ENCODE results near the gene ITPRIP.

The ITPRIP gene, protein sequence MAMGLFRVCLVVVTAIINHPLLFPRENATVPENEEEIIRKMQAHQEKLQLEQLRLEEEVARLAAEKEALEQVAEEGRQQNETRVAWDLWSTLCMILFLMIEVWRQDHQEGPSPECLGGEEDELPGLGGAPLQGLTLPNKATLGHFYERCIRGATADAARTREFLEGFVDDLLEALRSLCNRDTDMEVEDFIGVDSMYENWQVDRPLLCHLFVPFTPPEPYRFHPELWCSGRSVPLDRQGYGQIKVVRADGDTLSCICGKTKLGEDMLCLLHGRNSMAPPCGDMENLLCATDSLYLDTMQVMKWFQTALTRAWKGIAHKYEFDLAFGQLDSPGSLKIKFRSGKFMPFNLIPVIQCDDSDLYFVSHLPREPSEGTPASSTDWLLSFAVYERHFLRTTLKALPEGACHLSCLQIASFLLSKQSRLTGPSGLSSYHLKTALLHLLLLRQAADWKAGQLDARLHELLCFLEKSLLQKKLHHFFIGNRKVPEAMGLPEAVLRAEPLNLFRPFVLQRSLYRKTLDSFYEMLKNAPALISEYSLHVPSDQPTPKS

DNA sequence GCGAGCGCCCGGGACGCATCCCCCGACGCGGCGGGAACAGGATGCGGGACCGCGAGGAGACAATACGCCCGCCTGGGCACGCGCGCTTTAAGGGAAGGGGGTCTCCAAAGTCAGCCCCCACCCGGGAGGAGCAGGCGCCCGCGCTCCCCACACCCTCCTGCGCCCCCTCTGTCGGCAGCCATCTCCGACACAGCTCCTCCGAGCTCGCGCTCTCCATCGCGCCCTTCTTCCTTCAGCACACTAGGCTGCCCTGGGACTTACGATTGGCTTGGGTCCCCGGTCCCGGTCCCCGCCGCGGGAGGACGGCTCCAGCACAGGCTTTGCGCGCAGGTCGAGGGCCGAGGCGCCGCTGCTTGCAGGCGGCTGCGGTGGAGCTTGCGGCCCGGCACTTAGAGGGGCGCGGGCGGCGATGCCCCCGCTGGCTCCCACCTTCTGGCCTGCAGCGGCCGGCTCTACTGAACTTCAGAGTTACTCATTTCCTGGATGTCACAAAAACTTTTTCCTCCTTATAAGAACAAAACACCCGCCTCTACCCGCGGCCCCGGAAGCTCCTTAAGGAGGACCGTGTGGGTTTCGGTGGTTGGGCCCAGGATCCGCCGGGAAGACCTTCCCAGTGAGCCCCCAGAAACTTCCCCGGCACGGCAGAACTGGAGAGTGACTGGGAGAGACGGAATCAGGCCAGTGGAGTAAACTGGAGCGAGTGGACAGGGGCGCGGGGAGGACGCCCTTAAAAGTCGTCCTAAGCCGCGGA is at the start of gene ITPRIP:
Gene ITPRIP, minus strand, starts transcription at position 481 of the 751 bp plus-strand sequence. CDS start 22,414 bp downstream, outside the sequence.
- TF ChIP-seq, protein P1, sequence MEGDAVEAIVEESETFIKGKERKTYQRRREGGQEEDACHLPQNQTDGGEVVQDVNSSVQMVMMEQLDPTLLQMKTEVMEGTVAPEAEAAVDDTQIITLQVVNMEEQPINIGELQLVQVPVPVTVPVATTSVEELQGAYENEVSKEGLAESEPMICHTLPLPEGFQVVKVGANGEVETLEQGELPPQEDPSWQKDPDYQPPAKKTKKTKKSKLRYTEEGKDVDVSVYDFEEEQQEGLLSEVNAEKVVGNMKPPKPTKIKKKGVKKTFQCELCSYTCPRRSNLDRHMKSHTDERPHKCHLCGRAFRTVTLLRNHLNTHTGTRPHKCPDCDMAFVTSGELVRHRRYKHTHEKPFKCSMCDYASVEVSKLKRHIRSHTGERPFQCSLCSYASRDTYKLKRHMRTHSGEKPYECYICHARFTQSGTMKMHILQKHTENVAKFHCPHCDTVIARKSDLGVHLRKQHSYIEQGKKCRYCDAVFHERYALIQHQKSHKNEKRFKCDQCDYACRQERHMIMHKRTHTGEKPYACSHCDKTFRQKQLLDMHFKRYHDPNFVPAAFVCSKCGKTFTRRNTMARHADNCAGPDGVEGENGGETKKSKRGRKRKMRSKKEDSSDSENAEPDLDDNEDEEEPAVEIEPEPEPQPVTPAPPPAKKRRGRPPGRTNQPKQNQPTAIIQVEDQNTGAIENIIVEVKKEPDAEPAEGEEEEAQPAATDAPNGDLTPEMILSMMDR (IDR thresholded peaks at IDR 0.05; ENCODE audit: insufficient read depth, low read depth, low read length, missing control alignments), result no peak
- peak; percentile 83 for DNase-seq (ENCODE audit: low read depth)
- peak within 1 kb of the TSS; percentile 93 for H3K4me3 ChIP-seq (ENCODE audit: low read length)

DNA sequence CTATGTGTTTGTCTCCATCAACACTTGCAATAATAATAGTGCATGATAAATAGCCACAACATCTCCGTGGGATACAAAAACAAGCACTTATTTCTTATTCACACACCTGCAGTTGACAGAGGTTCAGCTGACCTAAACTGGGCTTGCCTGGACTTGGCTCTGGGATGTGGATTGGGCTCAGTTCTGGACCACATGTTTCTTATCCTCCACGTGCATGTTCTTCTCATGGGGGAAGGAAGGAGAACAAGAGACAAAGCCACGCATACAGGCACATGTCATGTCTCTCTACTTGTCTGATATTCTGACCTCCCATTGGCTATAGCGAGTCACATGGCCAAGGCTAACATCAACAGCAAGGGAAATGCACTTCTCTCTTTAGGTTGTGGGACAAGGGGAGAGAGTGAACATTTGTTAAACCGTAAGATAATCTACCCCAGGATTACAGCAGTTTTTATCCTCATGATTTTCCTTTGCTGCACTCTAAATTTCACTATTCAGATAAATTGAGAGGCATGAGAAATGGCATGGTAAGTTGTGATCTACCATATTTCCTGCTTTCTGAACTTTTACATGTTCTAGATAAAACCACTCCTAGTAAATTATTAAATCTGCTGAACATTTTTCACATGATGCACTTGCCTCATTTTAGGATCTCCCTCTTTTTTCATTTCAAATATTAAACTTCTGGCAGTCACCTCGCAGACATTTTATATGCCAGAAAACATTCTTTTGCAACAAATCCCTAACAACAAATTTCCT is 49.0 kb upstream of the ITPRIP start:
- peak; percentile 10 for DNase-seq (ENCODE audit: low read depth)
- TF ChIP-seq, protein P1 (IDR thresholded peaks at IDR 0.05; ENCODE audit: insufficient read depth, low read depth, low read length, missing control alignments), result no peak
- H3K4me3 ChIP-seq (ENCODE audit: low read length), result no peak overlapping the region

DNA sequence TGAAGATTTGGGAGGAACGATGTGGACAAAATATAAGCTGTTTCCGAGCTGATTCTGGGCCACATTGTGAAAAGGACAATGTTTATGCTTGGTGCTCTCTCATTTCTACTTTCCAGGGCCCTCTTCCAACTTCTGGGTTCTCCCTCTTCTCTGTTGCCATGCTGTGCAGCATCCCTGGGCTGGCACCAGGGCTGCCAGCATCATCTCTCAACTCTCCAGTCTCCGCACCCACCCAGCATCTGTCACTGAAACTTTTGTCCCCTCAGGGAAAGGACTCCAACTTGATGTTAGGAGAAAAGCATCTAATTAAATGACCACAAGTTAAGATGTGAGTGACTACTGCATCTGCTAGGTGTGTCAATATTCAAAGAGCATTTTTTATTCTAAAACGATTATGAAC is 42.1 kb upstream of the ITPRIP start:
- TF ChIP-seq, protein P1 (IDR thresholded peaks at IDR 0.05; ENCODE audit: insufficient read depth, low read depth, low read length, missing control alignments), result no peak
- no peak for DNase-seq (ENCODE audit: low read depth)
- no peak overlapping the region for H3K4me3 ChIP-seq (ENCODE audit: low read length)

DNA sequence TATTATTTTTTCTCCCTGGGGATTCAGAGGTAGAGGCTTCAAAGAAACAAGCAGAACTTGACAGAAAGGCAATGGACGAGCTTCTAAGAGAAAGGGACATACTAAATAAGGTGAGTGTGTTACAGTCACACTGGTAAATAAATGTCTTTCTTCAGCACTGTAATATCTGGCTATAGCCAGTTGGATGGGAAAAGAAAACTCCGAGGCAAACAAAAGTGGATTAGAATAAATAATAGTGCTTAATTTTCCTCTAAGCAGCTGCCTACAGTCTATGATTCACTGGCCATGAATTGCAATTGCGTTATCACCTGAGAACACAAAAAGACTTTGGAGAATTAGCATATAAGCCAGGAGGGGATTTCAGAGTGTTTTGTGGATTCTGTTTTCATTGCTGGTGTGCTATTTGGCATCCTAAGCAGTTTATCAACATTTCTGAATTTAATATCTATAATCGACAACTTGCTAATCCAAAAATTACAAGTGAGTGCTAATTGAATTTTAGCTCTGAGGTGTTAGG is 38.6 kb upstream of the ITPRIP start:
- peak; percentile 51 for DNase-seq (ENCODE audit: low read depth)
- TF ChIP-seq, protein P1 (IDR thresholded peaks at IDR 0.05; ENCODE audit: insufficient read depth, low read depth, low read length, missing control alignments), result no peak
- H3K4me3 ChIP-seq (ENCODE audit: low read length), result no peak overlapping the region

DNA sequence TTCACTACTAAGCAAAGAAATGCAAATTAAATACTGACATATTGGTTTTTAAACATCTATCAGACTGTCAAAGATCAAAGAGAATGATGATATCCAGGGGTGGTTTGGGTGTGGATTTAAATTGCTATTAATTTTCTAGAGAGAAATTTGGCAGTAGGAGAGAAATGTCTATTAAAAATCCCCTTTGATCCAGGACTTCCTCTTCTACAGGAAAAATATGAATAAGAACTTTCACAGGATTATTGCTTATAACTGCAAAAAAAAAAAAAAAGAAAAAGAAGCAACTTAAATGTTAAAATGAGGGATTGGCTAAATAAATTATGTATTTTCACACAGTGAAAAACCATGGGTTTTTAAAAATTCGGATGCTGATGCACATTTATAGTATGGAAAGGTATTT is 36.3 kb upstream of the ITPRIP start:
- DNase-seq (ENCODE audit: low read depth), result no peak
- TF ChIP-seq, protein P1 (IDR thresholded peaks at IDR 0.05; ENCODE audit: insufficient read depth, low read depth, low read length, missing control alignments), result no peak
- H3K4me3 ChIP-seq (ENCODE audit: low read length), result no peak overlapping the region

DNA sequence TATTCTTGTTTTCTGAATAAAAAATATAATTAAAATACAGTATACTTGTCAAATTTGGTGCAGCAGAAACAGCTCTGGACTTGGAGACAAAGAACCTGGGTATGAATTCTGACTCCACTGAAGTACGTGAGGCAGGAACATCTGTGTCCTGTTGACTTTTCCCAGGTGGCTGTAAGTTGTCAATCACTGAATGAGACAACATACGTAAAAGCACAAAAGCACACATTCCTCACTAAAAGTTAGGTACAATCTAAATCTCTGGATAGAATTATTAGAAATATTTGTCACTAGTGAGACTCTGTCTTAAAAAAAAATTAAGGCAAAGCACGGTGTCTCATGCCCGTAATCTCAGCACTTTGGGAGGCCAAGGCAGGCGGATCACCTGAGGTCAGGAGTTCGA is 33.5 kb upstream of the ITPRIP start:
- TF ChIP-seq, protein P1 (IDR thresholded peaks at IDR 0.05; ENCODE audit: insufficient read depth, low read depth, low read length, missing control alignments), result no peak
- DNase-seq (ENCODE audit: low read depth), result no peak
- no peak overlapping the region for H3K4me3 ChIP-seq (ENCODE audit: low read length)
